DND-41 (cell line): Measurements from ENCODE around the gene HSPH1.

Experiments used
- EZH2 ChIP-seq: IDR thresholded peaks from 3 replicates; pipeline ENCODE4 v1.6.1; 2012; ENCODE audit warnings: borderline replicate concordance, low read depth, mild to moderate bottlenecking, moderate library complexity, low read length, inconsistent platforms; ENCODE audit not compliant: severe bottlenecking
- TF ChIP-seq, protein P1 (sequence below): IDR thresholded peaks from 2 replicates; pipeline ENCODE4 v1.5.1; 2012; ENCODE audit warnings: borderline replicate concordance, low read length, moderate library complexity, mild to moderate bottlenecking; ENCODE audit not compliant: poor library complexity, severe bottlenecking; ENCODE audit errors: extremely low read depth

GRCh38 chr13:31199527-31199848 lies 37.8 kb upstream of the HSPH1 start:
- TF ChIP-seq, protein P1, sequence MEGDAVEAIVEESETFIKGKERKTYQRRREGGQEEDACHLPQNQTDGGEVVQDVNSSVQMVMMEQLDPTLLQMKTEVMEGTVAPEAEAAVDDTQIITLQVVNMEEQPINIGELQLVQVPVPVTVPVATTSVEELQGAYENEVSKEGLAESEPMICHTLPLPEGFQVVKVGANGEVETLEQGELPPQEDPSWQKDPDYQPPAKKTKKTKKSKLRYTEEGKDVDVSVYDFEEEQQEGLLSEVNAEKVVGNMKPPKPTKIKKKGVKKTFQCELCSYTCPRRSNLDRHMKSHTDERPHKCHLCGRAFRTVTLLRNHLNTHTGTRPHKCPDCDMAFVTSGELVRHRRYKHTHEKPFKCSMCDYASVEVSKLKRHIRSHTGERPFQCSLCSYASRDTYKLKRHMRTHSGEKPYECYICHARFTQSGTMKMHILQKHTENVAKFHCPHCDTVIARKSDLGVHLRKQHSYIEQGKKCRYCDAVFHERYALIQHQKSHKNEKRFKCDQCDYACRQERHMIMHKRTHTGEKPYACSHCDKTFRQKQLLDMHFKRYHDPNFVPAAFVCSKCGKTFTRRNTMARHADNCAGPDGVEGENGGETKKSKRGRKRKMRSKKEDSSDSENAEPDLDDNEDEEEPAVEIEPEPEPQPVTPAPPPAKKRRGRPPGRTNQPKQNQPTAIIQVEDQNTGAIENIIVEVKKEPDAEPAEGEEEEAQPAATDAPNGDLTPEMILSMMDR, result no peak
- TF ChIP-seq EZH2, result no peak
